ENCODE measurements around the gene NHLH2.

NHLH2 gene

DNA sequence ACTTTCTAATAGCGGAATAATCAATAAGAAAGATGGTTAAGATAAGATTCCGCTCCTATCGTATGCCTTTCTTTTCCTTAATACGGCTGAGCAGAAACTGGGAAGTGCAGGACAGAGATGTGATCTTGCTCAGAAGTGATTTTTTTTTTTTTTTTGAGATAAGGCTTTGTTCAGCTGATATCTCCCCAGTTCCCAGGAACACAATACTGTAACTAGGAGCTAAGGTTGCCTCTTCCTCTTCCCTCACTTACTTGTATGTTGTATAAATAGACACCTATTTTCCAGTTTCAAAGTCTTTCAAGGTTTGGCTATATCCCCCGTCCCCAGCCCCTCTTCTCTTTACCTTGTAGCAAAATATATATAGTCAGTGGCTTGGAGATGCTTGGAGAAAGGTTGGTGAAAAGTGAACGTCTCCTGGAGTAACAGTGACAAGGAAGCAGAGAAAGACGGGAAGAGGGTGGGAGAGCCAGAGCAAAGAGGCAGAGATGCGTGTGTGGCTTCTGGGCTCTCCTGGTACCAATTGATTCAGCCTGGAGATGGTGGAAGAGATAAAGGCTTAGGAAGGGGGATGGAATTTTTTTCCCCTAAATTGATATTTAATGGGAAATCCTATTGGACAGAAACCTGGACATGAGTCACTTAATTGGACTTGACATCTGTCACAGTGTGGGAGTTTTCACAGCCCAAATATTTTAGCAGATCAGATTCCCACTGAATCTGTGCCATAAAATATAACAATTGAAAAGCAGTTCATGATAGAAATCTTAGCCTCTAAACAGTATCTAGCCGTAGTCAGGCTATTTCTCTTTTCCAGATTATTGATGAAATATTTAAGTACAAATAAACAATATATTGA, at the start of gene NHLH2:
Gene NHLH2 (minus strand): TSS at position 522 of the 856 bp plus-strand sequence. CDS start 2,754 bp downstream, outside the sequence.
- DNase-seq (ENCODE audit: low read depth in 1 of 2, low spot score in 1 of 2), result no peak

- no peak for DNase-seq (ENCODE audit: low read depth in 1 of 2, low spot score in 1 of 2)
Observed at GRCh38 chr1:115890580-115890979, 49.7 kb upstream of the NHLH2 start.

GRCh38 chr1:115888976-115889375, 48.0 kb upstream of the NHLH2 start:
- DNase-seq (ENCODE audit: low read depth in 1 of 2, low spot score in 1 of 2), result no peak

DNA sequence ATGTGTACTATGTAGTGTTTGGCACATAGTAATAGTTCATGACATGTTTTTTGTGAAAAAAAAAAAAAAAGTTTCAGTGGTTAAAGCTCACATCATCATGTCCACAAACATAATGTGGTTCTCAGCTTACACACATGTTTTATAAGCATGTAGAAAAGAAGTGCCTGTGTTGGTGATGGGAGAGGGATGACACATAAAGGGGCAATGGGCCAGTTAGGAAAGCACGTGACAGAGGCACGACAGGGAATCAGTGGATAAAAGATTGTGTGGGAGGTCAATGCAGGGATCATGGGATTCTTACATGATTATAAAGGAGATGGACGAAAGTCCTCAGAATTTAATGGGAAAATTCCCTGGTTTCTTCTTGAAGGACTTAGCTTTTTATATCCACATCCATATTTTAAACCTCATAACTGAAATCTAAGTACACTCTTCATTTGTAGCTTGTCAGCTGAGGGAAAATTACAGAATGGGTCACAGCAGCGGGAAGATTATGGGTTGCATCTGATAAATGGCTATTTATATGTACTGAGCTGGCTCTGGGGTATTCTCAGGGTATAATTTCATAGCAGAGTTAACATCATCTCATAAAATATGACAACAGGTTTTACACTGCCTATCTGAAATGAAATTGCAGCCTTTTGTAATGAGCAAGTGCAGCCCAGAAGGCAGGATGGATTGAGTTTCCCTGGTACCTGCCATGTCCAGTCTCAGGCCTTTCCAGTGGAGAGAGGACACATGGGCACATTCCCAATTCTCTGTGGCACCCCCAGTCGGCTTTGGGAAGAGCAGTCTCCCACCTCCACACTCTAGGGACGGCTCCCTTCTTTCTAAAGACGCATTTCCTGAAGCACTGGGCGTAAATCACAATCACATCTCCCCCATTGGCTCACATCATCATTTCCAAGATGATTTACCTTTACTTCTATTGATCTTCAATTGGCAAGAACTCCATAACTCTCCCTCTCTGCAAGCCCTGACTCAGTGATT, 42.3 kb upstream of the NHLH2 start:
- DNase-seq (ENCODE audit: low read depth in 1 of 2, low spot score in 1 of 2), result no peak

- no peak for DNase-seq (ENCODE audit: low read depth in 1 of 2, low spot score in 1 of 2)
Observed at GRCh38 chr1:115880981-115881672, 40.2 kb upstream of the NHLH2 start.

DNA sequence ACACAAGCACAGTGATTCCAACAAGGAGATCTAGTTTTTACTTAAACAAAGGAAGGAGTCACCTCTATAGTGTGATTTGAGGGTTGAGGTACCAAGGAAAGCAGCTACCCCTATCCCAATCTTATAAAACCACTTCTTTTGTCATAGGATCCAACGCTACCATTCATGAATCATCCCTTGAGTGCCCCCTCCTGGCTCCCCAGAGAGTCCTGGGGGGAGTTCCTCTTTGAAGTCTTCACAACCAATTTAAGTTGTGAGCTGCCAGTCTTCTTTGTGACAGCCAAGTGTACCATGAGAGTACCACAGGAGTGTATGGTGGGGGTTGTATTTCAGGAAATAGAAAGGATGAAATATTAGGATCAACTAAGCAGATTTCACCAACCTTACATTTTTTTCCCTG, 39.1 kb upstream of the NHLH2 start:
- no peak for DNase-seq (ENCODE audit: low read depth in 1 of 2, low spot score in 1 of 2)

DNA sequence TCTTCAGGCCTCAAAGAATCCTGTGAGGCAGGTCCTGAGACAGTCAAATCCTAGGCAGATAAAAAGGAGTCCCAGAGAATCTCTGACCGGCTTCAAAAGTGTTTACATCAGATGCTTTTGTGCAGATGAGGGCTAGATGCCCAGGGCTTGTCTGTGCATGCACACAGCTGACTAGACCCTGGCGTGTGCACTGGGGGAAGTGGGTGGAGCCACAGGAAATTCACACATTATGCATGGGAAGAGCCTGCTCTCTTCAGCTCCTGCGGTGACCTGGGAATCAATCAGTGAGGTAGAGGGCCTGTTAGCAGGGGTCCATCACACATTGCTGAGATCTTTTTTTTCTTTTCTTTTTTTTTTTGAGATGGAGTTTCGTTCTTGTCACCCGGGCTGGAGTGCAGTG, 36.6 kb upstream of the NHLH2 start:
- DNase-seq (ENCODE audit: low read depth in 1 of 2, low spot score in 1 of 2), result no peak

GRCh38 chr1:115874904-115875303, 34.0 kb upstream of the NHLH2 start:
- no peak for DNase-seq (ENCODE audit: low read depth in 1 of 2, low spot score in 1 of 2)

DNA sequence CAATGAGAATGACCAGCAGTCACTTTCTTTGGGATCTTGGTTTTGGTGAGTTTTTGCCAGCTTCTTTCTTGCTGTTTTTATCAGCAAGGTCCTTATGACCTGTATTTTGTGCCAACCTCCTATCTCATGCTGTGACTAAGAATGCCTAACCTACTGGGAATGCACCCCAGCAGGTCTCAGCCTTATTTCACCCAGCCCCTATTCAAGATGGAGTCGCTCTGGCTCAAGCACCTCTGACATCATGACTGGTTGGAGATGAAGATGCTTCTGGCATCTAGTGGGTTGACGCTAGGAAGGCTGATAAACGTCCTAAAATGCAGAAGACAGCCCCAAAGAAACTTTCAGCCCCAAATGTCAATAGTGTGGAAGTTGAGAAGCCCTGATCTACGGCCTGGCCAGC, 33.6 kb upstream of the NHLH2 start:
- no peak for DNase-seq (ENCODE audit: low read depth in 1 of 2, low spot score in 1 of 2)

DNA sequence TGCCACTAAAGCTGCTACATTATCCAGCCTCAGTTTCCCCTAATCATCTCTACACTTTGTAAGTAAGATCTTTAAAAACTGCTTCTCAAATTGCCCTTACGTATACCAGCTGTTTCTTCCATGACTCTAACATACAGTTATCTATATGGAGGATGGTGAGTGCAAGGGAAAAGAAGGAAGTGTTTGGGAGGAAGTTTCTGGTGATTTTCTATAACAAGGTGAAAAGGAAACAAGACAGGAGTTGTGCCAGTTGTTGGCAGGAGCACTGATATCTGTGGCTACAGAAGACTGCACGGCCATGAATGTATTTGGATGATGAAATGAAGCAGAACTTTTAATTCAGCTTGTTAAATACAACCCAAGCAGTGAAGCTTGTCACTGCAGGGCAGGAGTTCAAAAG, 32.3 kb upstream of the NHLH2 start:
- DNase-seq (ENCODE audit: low read depth in 1 of 2, low spot score in 1 of 2), result no peak

DNA sequence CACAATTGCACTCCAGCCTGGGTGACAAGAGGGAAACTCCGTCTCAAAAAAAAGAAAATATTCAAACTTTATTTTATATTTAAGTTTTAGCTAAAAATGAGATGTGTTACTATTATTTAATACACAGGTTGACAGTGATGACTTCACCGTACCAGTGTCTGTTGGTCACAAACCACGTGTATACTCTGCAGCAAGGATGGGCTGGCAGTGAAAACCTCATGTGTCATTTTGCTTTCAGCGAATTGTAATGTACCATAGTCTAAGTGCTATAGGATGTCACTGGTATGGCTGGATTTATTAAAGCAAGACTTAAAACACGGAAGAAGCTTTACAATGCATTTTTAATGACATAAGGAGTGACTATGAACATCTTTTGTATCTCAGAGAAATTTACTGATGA, 28.1 kb upstream of the NHLH2 start:
- no peak for DNase-seq (ENCODE audit: low read depth in 1 of 2, low spot score in 1 of 2)

DNA sequence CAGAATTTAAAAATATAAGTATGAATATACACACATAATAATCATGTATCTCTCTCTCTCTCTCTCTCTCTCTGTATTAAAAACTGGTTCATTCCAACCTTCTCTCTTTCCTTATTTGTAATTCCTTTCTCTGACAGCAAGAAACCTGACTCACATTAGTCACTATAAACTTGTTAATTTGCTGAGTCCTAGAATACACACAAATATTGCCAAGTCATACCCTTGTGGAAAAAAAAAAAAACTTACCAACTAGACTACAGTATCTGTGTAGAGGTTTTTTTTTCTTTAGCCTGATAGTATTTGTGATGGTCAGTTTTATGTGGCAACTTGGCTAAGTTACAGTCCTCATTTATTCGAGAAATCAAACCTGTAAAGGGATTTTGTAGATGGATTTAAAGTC, 26.3 kb upstream of the NHLH2 start:
- DNase-seq (ENCODE audit: low read depth in 1 of 2, low spot score in 1 of 2), result no peak

DNA sequence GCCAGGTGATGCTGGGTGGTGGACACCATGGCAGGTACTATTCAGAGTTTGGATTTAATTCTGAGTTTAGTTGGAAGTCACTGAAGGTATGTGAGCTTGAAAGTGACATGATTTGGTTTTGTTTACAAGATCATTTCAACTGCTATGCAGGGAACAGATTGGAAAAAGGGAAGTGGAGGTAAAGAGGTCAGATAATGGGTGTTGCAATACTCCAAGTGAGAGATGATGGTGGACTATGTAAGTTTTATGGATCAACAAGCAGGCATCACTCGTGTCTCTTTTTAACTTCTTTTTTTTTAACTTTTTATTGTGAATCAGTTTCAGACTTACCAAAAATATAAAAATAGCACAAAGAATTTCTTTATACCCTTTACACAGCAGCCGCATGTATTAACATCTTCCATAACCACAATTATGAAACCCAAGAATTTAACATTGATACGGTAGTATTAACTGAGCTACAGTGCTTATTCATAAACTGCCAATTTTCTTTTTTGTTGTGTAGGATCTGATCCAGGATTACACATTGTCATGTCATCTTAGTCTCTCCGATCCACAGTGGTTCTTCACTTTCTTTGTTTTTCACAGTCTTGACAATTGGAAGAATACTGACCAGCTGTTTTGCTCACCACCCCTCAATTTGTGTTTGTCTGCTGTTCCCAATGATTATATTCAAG, 24.9 kb upstream of the NHLH2 start:
- DNase-seq (ENCODE audit: low read depth in 1 of 2, low spot score in 1 of 2), result no peak

GRCh38 chr1:115862403-115862802, 21.5 kb upstream of the NHLH2 start:
- no peak for DNase-seq (ENCODE audit: low read depth in 1 of 2, low spot score in 1 of 2)

DNA sequence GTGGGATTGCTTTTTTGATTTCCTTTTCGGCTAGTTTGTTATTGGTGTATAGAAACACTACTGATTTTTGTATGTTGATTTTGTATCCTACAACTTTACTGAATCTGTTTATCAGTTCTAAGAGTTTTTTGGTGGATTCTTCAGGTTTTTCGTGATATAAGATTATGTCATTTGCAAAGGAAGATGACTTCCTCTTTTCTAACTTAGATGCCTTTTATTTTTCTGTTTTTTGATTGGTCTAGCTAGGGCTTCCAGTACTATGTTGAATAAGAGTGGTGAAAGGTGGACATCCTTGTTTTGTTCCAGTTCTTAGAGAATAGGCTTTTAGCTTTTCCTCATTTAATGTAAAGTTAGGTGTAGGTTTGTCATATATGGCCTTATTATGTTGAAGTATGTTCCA, 13.1 kb upstream of the NHLH2 start:
- no peak for DNase-seq (ENCODE audit: low read depth in 1 of 2, low spot score in 1 of 2)

DNA sequence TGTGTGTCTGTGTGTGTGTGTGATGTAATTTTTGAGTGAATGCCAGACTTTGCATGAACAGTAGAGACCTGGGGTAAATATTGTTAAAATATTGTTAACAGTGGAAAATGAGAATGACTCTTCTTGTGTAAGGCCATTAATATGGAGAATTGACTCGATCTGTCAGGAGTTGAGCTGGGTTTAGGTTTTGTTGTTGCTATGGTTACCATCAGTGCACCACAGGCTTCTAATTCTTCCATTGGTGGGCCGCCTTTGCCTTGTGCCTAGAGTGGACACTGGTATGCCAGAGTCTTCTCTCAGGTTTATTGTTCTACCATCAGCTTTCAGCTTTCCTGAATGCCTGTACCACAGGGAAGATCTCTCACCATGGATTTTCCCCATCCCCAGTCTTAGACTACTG, 10.0 kb upstream of the NHLH2 start:
- no peak for DNase-seq (ENCODE audit: low read depth in 1 of 2, low spot score in 1 of 2)

DNA sequence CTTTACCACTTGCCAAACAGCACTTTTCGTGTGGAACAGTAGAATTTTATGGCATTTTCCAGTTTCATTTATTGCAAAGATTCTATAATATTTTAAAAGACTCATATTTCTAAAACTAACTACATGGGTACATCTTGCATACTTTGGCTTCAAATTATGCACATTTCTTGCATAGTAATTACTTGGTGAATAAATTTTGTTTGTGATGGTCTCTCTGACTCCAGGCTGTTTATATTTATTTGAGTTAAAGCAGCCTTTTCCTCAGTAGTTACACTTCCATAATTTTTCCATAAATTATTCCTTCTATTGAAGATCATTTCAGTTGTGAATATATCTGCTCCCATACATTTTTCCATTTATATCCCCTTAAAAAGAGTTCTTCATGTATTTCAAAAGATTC, 6.9 kb upstream of the NHLH2 start:
- no peak for DNase-seq (ENCODE audit: low read depth in 1 of 2, low spot score in 1 of 2)

GRCh38 chr1:115842948-115843347, 2.0 kb upstream of the NHLH2 start:
- DNase-seq (ENCODE audit: low read depth in 1 of 2, low spot score in 1 of 2), result no peak

GRCh38 chr1:115839679-115840237, 1.2 kb downstream of the NHLH2 start:
- no peak for DNase-seq (ENCODE audit: low read depth in 1 of 2, low spot score in 1 of 2)

GRCh38 chr1:115839029-115839678, 1.8 kb downstream of the NHLH2 start:
- no peak for DNase-seq (ENCODE audit: low read depth in 1 of 2, low spot score in 1 of 2)

Data from activated T-helper 1 cell treated with anti-CD3 and anti-CD28 coated beads, Interleukin-2, amount 50 U/mL, for 16 hours (primary cell).